Measurements from ENCODE around the gene GALNT18. TPM values are rescaled to one million over a fixed set of nuclear protein-coding genes. Genes with fewer than 3 reads are reported as not detected.

Gene GALNT18
- polyA plus RNA-seq, 1 donor from 2014 or later: 7.6 TPM

DNA sequence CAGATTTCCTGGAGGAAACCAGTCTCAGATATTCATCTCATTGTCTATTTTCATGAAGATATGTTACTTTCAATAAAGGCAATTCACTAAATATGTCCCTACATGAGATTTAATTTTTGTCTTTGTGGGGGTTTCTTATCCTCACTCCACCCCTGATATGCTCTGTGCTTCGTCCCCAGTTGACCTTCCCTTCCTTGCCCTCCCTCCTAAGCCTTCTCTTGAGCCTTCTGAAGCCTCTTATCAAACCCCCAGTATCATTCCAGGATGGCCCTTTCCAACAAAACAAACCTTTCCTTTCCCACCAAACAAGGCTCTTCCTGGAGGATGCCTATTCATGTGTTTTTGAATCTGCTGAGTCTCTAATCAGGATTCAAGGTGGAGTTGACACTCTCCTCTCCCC, 313.6 kb downstream of the GALNT18 start:
- no peak overlapping the region for H3K4me2 ChIP-seq (ENCODE audit: low read length)
- H3F3A ChIP-seq (ENCODE audit: insufficient read depth, low read length, poor library complexity, severe bottlenecking): no peaks in the 10 kb centered on the region
- no peak overlapping the region for H2AFZ ChIP-seq (ENCODE audit: low read depth, low read length)
- no peaks in the 10 kb centered on the region for H3K27me3 ChIP-seq (ENCODE audit: insufficient read depth, low read depth, low read length)
- no peak overlapping the region for H3K27ac ChIP-seq (ENCODE audit: low read length)
- H3K9ac ChIP-seq (ENCODE audit: low read length): no peak overlapping the region
- no peaks in the 10 kb centered on the region for H3K9me2 ChIP-seq (ENCODE audit: insufficient read depth, low read length)
- H3K79me2 ChIP-seq (replicated peaks; ENCODE audit: insufficient read depth, low read length): no peaks in the 10 kb centered on the region
- TF ChIP-seq RAD21 (conservative IDR thresholded peaks at IDR 0.05) (no peak), EZH2 (IDR thresholded peaks at IDR 0.05; ENCODE audit: borderline replicate concordance, insufficient read depth, low read length, poor library complexity, severe bottlenecking) (no peak), EP300 (conservative IDR thresholded peaks at IDR 0.05; ENCODE audit: poor library complexity, severe bottlenecking) (no peak), MXI1 (conservative IDR thresholded peaks at IDR 0.05; ENCODE audit: poor library complexity, severe bottlenecking) (no peak), SMC3 (conservative IDR thresholded peaks at IDR 0.05; ENCODE audit: poor library complexity) (no peak), POLR2AphosphoS5 (IDR thresholded peaks at IDR 0.05) (no peak), TAF1 (IDR thresholded peaks at IDR 0.05; ENCODE audit: low read depth) (no peak)
- TF ChIP-seq, protein P1, sequence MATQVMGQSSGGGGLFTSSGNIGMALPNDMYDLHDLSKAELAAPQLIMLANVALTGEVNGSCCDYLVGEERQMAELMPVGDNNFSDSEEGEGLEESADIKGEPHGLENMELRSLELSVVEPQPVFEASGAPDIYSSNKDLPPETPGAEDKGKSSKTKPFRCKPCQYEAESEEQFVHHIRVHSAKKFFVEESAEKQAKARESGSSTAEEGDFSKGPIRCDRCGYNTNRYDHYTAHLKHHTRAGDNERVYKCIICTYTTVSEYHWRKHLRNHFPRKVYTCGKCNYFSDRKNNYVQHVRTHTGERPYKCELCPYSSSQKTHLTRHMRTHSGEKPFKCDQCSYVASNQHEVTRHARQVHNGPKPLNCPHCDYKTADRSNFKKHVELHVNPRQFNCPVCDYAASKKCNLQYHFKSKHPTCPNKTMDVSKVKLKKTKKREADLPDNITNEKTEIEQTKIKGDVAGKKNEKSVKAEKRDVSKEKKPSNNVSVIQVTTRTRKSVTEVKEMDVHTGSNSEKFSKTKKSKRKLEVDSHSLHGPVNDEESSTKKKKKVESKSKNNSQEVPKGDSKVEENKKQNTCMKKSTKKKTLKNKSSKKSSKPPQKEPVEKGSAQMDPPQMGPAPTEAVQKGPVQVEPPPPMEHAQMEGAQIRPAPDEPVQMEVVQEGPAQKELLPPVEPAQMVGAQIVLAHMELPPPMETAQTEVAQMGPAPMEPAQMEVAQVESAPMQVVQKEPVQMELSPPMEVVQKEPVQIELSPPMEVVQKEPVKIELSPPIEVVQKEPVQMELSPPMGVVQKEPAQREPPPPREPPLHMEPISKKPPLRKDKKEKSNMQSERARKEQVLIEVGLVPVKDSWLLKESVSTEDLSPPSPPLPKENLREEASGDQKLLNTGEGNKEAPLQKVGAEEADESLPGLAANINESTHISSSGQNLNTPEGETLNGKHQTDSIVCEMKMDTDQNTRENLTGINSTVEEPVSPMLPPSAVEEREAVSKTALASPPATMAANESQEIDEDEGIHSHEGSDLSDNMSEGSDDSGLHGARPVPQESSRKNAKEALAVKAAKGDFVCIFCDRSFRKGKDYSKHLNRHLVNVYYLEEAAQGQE (IDR thresholded peaks at IDR 0.05; ENCODE audit: borderline replicate concordance): no peak
- TF ChIP-seq, protein P2, sequence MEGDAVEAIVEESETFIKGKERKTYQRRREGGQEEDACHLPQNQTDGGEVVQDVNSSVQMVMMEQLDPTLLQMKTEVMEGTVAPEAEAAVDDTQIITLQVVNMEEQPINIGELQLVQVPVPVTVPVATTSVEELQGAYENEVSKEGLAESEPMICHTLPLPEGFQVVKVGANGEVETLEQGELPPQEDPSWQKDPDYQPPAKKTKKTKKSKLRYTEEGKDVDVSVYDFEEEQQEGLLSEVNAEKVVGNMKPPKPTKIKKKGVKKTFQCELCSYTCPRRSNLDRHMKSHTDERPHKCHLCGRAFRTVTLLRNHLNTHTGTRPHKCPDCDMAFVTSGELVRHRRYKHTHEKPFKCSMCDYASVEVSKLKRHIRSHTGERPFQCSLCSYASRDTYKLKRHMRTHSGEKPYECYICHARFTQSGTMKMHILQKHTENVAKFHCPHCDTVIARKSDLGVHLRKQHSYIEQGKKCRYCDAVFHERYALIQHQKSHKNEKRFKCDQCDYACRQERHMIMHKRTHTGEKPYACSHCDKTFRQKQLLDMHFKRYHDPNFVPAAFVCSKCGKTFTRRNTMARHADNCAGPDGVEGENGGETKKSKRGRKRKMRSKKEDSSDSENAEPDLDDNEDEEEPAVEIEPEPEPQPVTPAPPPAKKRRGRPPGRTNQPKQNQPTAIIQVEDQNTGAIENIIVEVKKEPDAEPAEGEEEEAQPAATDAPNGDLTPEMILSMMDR (IDR thresholded peaks at IDR 0.05; ENCODE audit: poor library complexity, severe bottlenecking): no peak
- H4K20me1 ChIP-seq (ENCODE audit: insufficient read depth): no peaks in the 10 kb centered on the region
- no peaks in the 10 kb centered on the region for H3K36me3 ChIP-seq (ENCODE audit: insufficient read depth, low read length)
- no peak overlapping the region for H3K4me3 ChIP-seq (ENCODE audit: low read length)
- H3K9me3 ChIP-seq (ENCODE audit: low read length): no peaks in the 10 kb centered on the region

DNA sequence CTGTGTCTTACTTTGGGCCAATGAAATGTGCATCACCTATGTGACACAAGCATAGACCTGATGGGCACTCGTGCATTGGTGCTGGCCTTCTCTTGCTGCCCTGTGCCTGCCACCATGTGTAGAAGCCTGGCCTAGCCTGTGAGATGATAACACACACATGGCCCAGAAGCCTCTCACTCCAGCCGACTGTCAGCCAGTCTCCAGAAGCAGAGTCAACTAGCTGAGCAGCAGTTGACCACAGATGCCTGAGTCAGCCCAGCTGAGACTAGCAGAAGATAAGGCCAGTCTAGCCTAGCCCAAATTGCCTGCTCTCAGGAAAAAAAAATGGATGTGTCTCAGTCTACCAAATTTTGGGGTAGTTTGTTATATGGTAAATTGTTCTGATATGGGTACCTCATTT, 314.9 kb downstream of the GALNT18 start:
- no peaks in the 10 kb centered on the region for H3F3A ChIP-seq (ENCODE audit: insufficient read depth, low read length, poor library complexity, severe bottlenecking)
- no peaks in the 10 kb centered on the region for H3K9me2 ChIP-seq (ENCODE audit: insufficient read depth, low read length)
- H3K9ac ChIP-seq (ENCODE audit: low read length): no peak overlapping the region
- no peaks in the 10 kb centered on the region for H3K36me3 ChIP-seq (ENCODE audit: insufficient read depth, low read length)
- H3K79me2 ChIP-seq (replicated peaks; ENCODE audit: insufficient read depth, low read length): no peaks in the 10 kb centered on the region
- H3K9me3 ChIP-seq (ENCODE audit: low read length): no peaks in the 10 kb centered on the region
- no peak overlapping the region for H3K4me2 ChIP-seq (ENCODE audit: low read length)
- H4K20me1 ChIP-seq (ENCODE audit: insufficient read depth): no peaks in the 10 kb centered on the region
- H2AFZ ChIP-seq (ENCODE audit: low read depth, low read length): no peak overlapping the region
- H3K27ac ChIP-seq (ENCODE audit: low read length): no peak overlapping the region
- TF ChIP-seq EP300 (conservative IDR thresholded peaks at IDR 0.05; ENCODE audit: poor library complexity, severe bottlenecking) (no peak), RAD21 (conservative IDR thresholded peaks at IDR 0.05) (no peak), POLR2AphosphoS5 (IDR thresholded peaks at IDR 0.05) (no peak), MXI1 (conservative IDR thresholded peaks at IDR 0.05; ENCODE audit: poor library complexity, severe bottlenecking) (no peak), TAF1 (IDR thresholded peaks at IDR 0.05; ENCODE audit: low read depth) (no peak), EZH2 (IDR thresholded peaks at IDR 0.05; ENCODE audit: borderline replicate concordance, insufficient read depth, low read length, poor library complexity, severe bottlenecking) (no peak), SMC3 (conservative IDR thresholded peaks at IDR 0.05; ENCODE audit: poor library complexity) (no peak)
- TF ChIP-seq, protein P2 (IDR thresholded peaks at IDR 0.05; ENCODE audit: poor library complexity, severe bottlenecking): no peak
- TF ChIP-seq, protein P1 (IDR thresholded peaks at IDR 0.05; ENCODE audit: borderline replicate concordance): no peak
- no peak overlapping the region for H3K4me3 ChIP-seq (ENCODE audit: low read length)
- H3K27me3 ChIP-seq (ENCODE audit: insufficient read depth, low read depth, low read length): no peaks in the 10 kb centered on the region

Measured in neural cell (in vitro differentiated cells).